Ramos (cell line): ENCODE results near the gene C2orf42.
"Not testable (repeated sequence)": the region's sequence is repeated elsewhere in the genome, so short reads cannot be mapped to it uniquely, and the experiment has no call there.

Experiments
- in situ Hi-C: fragments of 300-500 bp; cut with MboI; formaldehyde crosslinking; loops from one replicate; pipeline ENCODE4 v1.14.3; 2022; ENCODE audit warnings: low sequenced_read_pairs; ENCODE audit not compliant: unreplicated experiment

The C2orf42 gene

DNA sequence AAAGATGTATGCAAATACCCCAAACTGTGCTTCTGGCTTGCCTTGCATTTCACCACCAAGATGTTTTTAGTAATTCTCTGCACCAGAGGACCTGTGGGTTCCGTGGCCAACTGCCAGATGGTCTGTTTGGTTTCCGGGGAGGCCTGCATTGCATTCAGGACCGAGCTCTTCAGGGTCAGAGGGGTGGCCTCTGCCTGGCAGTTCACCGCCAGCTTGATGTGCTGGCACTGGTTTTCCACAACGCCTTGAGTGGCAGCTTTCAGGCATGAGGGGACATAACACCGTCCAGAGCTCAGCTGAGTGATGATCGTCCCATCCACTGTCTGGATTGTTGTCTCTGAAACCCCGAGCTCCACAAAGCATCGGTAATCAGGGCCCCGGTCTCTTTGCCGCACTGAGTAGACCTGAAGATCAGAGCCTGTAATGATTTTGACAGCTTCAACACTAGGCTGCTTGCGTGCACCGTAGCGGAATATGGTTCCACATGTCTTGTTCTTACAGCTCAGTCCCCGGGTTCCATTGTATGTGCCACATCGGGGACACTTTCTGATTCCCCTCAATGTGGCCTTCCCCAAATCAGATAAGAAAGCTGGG, 9.4 kb downstream of the C2orf42 start:
- in situ Hi-C loops = no loop called here

DNA sequence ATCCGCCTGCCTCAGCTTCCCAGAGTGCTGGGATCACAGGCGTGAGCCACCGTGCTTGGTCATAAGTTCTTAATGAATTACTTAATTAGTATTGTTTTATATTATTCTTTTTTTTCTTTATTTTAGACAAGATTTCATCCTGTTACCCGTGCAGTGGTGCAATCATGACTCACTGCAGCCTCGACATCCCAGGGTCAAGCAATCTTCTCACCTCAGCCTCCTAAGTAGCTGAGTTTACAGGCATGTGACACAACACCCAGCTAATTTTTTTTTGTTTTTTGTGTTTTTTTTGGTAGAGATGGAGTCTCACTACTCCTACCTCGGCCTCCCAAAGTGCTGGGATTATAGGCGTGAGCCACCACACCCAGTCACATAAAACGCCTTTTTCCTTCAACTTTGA, 17.3 kb downstream of the C2orf42 start:
- in situ Hi-C loops = no loop called here

DNA sequence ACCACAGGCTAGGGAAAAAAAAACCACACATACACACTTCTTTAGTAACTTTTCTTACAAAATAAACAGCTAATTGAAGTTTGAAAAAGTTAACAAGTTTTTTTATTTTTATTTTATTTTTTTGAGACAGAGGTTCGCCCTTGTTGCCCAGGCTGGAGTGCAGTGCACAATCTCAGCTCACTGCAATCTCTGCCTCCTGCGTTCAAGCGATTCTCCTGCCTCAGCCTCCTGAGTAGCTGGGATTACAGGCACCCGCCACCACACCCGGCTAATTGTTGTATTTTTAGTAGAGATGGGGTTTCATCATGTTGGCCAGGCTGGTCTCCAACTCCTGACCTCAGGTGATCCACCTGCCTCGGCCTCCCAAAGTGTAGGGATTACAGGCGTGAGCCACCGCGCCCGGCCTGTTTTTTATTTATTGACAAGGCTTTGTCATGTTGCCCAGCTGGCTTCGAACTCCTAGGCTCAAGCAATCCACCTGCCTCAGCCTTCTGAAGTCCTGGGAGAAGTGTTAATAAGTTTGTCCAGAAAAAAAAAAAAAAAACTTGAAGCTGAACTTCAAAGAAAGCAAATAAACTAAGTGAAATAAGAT, 21.1 kb downstream of the C2orf42 start:
- in situ Hi-C loops = not testable (repeated sequence)

DNA sequence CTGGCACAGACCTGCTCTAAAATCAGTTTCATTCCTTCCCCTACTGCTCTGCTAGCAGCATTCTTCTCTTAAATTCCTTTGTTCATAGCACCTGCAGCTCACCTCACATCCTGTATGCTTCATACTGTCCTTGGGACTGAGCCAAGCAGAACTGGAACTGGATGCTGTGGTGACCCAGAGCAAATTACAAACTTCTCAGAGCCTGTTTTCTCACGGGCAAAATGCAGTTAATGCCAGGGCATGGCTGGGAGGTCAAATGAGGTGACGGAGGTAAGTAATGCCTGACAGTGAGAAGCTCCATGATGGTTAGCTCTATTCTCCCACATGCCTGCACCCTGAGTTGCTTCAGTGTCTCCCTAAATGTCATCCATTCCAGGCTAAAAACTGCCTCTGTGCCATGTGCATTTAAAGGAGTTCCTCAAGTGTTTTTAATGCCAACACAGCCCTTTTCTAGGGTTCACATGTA, 29.7 kb downstream of the C2orf42 start:
- in situ Hi-C loops = no loop called here

DNA sequence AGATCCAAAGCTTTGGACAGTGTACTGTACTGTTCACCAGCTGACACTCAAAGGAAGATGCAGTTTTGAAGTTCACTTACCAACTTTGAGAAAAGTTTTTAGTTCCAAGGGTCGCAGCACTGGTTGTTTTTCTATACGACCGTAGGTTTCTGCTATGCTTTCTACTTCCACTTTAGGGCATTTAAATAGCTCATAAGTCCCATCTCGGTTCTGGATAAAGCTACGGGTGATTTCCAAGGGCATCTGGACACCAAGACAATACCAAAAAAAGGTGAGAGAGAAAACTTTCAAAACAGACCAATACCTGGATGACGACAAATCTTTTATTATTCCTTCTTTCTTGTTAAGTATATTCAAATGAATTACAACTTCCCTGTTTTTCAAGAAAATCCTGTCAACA, 30.3 kb downstream of the C2orf42 start:
- in situ Hi-C loops = no loop called here

DNA sequence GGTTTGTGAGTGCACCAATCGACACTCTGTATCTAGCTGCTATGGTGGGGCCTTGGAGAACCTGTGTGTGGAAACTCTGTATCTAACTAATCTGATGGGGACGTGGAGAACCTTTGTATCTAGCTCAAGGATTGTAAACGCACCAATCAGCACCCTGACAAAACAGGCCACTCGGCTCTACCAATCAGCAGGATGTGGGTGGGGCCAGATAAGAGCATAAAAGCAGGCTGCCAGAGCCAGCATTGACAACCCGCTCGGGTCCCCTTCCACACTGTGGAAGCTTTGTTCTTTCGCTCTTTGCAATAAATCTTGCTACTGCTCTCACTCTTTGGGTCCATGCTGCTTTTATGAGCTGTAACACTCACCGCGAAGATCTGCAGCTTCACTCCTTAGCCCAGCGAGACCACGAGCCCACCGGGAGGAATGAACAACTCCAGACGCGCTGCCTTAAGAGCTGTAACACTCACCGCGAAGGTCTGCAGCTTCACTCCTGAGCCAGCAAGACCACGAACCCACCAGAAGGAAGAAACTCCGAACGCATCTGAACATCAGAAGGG, 41.6 kb downstream of the C2orf42 start:
- in situ Hi-C loops = not testable (repeated sequence)

DNA sequence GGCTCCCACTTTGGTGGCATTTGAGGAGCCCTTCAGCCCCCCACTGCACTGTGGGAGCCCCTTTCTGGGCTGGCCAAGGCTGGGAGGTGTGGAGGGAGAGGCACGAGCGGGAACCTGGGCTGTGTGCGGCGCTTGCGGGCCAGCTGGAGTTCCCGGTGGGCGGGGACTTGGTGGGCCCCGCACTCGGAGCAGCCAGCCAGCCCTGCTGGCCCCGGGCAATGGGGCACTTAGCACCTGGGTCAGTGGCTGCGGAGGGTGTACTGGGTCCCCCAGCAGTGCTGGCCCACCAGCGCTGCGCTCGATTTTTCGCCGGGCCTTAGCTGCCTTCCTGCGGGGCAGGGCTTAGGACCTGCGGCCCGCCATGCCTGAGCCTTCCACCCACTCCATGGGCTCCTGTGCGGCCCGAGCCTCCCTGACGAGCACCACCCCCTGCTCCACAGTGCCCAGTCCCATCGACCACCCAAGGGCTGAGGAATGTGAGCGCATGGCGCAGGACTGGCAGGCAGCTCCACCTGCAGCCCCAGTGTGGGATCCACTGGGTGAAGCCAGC, 42.5 kb downstream of the C2orf42 start:
- in situ Hi-C loops = not testable (repeated sequence)

DNA sequence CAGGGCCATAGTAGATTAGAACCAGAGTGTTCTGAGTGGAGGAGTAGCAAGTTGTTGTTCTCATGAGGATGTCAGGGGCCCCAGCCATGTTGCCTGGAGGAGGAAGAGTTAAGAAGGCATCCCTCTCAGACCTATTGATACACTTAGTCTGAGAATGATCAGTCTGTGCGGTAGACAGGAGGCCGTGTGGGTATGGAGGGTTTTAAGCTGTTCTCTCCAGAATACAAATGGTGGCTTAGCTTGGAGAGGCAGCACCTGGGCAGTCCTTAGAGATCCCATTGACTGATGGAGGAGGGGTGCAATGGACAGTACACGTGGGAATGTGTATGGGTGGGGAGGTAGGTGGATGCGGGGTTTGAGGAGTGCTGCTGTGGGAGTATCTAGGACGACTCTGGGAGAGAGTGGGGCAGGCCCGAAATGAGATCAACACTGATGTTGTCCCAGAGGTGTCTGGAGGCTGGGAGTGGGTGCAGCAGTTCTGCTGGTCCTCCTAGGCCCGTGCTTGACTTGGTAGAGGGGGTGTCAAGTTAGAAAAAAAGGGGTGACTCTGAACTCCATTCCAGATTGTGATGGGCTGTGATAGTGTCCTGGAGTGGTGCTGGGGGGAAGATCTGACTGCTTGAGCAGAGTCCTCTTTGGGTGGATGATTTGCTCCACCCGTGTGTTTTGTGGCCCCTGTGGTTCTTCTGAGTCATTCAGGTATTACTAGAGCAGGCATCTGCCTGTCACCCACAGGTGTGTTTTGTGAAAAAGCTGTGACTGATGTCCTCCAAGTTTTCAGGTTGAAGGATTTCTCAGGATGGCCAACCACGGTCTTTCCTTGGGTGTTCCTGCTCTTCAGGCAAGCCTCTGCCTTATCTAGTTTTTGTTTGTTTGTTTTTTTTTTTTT, 44.7 kb downstream of the C2orf42 start:
- in situ Hi-C loops = no loop called here

DNA sequence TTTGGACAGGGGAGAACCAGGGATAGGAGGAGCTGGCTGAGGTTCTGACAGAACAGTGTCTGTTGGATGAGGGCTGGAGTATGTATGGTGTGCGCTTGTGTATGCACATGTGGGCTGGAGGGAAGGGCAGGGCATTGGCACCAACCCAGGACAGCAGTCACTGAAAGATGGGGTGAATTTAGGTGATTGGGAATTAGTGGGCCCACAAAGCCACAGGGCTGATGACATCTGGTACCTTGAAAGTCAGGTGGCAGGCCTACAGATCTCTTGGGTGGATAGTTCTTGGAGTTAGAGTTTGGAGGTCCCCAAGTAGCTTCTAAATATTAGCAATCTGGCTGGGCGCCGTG, 45.7 kb downstream of the C2orf42 start:
- in situ Hi-C loops = no loop called here

DNA sequence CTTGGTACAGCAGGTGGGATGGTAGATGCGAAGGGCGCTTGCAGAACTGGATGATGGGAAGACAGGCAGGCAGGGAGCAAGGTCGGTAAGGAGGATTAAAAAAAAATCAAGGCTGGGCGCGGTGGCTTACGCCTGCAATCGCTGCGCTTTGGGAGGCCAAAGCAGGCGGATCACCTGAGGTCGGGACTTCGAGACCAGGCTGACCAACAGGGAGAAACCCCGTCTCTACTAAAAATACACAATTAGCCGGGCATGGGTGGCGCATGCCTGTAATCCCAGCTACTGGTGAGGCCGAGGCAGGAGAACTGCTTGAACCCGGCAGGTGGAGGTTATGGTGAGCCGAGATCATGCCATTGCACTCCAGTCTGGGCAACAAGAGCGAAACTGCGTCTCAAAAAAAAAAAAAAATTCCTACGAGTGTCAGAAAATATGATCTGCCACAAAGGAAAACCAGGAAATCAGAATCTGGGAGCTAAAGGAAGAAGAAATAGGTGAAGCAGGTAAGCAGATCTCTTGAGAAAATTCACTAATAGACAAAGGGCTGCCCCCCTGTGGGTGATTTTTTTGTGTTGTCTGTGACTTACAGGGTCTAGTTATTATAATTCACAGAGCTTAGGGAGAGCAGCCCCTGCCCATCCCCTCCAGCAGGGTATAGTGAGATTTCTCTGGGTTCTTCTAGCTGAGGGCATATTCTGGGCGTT, 46.2 kb downstream of the C2orf42 start:
- in situ Hi-C loops = loop anchor here (5.0 kb wide), 1 partner anchor 232 kb away; no protein-coding TSS in a partner anchor

DNA sequence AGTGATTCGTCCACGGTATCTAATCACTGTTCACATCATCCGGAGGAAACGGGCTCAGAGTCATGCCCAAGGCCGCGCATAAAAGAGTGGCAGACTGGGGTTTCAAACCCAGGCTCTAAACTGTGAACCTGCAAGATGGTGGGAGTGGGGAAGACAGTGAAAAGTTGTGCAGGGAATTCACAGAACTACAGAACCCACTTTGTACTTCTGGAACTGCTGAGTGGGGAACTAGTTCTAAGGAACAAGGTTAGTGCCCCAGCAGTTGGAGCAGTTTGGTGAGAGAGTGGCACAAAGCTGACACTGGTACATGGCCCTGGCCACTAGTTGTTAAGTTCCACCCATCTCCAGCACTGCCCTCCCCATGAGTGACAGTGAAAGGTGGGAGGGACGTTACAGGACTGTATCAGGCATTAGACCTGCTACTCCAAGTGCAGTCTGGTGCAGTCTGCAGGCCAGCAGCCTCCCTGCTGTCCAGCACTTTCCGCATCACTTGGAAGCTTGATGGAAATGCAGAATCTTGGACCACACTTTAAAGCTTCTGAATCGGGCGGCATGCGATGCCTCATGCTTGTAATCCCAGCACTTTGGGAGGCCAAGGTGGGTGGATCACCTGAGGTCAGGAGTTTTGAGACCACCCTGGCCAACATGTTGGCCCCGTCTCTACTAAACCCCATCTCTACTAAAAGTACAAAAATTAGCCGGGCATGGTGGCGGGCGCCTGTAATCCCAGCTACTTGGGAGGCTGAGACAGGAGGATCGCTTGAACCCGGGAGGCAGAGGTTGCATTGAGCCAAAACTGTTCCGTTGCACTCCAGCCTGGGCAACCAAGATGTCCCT, 47.3 kb downstream of the C2orf42 start:
- in situ Hi-C loops = loop anchor here (5.0 kb wide), 1 partner anchor 231 kb away; no protein-coding TSS in a partner anchor

DNA sequence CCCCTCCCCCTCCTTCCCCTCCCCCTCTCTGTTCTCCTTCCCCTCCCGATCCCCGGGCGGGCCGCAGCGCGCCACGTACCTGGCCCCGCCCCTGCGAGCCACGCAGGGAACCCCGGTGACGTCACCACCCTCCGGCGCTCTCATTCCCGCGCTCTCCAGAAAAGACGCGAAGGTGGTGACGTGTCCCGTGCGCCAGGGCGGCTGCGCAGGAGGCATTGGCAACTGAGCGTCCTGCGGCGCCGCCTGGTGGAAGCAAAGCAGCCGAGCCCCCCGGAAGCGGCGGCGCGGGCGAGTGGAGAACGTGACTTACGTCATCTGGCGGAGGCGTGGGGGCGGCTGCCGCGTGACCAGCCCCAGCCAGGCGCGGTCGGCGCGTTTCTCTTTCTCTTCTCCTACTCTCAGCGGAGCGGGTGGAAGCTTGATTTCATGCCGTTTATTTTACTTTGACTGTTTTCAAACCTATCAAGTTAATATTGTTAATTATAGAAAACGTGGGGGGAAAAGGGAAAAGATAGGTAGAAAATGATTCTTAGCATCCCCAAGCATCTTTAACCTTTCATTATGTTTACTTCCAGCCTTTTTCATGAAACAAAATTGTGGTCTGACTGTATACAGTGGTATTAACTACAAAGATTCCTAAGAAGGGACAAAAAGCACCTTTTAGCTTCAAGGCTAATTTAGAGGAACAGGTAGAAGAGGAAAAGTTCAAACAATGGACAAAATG, 48.1 kb downstream of the C2orf42 start:
- in situ Hi-C loops = loop anchor here (5.0 kb wide), 1 partner anchor 230 kb away; no protein-coding TSS in a partner anchor

DNA sequence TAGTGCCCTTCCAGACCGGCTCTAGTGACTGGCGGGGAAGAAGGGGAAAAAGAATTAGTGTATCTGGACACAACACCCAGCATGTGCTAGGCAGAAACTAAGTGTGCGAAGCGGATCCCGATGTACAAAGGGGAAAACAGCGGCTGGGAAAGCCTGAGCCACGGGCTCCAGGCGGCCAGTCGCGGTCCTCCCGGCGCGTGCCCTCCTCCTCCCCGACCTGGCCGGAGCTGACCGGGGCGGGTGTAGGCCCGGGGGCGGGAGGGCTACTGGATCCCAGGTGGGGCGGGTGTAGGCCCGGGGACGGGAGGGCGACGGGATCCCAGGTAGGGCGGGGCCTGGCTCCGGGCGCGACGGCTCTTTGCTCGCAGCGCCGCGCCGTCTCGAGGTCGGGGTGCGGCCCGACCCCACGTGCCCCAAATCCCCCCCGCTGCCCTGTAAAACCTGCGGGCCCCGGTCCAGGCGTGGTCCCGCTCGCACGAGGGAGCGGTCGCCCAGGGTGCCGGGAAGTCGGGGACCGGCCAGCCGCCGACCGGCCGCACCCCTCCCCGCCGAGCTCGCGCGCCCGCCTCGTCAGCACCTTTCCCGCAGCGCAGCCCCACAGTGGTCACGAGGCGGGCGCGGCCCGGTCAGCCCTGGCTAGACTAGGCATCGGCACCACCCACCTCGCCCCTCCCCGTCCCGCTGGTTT, 48.8 kb downstream of the C2orf42 start:
- in situ Hi-C loops = loop anchor here (5.0 kb wide), 1 partner anchor 230 kb away; no protein-coding TSS in a partner anchor

DNA sequence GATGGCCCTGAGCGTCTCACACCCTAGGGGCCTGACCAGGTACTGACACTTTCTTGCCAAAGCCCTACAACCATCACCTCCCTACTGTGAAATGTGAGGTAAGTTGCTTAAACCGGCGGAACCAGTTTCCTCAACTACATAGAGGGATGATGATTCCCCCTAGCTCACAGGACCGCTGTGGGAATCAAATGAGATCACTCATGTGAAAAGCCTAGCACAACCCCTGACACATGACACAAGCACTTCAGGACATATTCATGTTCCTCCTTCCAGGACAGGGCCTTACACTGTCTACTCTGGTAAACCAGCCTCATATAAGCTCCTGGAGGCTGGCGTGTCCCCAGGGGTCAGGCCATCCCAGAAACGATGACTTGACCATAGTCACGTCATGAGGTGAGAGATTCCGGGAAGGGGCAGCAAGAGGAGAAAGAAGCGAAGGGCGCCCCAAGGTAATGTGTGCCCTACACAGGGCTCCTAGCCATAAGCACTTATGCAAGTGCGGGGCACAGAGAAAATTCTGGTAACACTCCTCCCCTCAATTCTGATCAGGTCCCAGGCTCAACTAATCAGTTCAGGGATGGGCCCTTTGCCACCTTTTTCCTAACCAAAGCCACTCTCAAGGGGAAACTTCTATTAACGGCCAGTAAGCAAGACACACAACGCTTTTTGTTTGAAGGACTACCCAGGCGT, 49.5 kb downstream of the C2orf42 start:
- in situ Hi-C loops = loop anchor here (5.0 kb wide), 1 partner anchor 229 kb away; no protein-coding TSS in a partner anchor

DNA sequence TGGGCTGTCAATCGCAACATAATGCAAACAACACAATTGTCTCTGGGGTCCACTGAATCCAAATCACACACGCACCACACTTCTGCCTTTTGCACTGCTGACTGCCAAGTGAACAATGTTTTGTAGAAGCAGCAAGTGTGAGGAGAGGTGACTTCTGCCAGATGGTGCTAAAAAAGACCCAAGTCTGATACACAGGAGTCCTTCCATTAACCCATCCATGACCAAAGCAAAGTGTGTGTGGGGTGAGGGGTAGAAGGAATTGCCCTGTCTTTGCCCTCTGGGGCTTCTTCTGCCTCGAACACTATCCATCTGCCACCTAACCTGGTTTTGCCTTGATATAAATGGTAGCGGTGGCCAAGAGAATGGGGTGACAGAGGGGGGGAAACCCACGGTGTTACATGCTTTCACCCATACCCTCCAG, 50.0 kb downstream of the C2orf42 start:
- in situ Hi-C loops = loop anchor here (5.0 kb wide), 1 partner anchor 228 kb away; no protein-coding TSS in a partner anchor

DNA sequence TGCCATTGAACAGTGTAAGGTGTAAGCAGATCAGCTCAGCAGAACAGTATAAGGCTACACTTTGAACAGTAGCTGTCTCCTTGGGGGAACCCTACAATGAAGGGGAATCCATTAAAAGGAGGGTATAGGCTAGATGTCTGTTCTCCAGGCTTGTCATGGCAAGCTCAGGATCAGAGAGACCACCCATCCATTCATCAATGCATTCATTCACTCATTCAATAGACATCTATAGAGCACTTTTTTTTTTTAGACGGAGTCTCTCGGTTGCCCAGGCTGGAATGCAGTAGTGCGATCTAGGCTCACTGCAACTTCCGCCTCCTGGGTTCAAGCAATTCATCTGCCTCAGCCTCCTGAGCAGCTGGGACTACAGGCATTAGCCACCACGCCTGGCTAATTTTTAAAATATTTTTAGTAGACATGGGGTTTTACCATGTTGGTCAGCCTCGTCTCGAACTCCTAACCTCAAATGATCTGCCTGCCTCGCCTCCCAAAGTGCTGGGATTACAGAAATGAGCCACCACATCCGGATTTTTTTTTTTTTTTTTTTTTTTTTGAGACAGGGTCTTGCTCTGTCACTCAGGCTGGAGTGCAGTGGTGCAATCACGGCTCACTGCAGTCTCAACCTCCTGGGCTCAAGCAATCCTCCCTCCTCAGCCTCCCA, 56.4 kb downstream of the C2orf42 start:
- in situ Hi-C loops = loop anchor here (5.0 kb wide), 1 partner anchor 42 kb away; no protein-coding TSS in a partner anchor
